Chondrocyte (in vitro differentiated cells): ENCODE data around the gene EXD1. TPM values are rescaled to one million over a fixed set of nuclear protein-coding genes. Genes with fewer than 3 reads are reported as not detected.

Experiments used
- DNase-seq: peaks from one replicate; pipeline ENCODE4 v3.0.0; 2021; ENCODE audit warnings: mixed read lengths, low spot score
- H3K27ac Mint-ChIP-seq: one replicate; pipeline ENCODE4 v1.8.0; 2021; ENCODE audit warnings: mild to moderate bottlenecking, moderate library complexity, mixed read lengths; ENCODE audit not compliant: unreplicated experiment
- H3K27me3 Mint-ChIP-seq: 2 replicates; pipeline ENCODE4 v1.8.0; 2021; ENCODE audit warnings: low read depth, mixed read lengths
- H3K36me3 Mint-ChIP-seq: 2 replicates; pipeline ENCODE4 v1.8.0; 2021; ENCODE audit warnings: low read depth, mixed read lengths
- H3K4me1 Mint-ChIP-seq: 2 replicates; pipeline ENCODE4 v1.8.0; 2021; ENCODE audit warnings: low read depth, mild to moderate bottlenecking, mixed read lengths
- H3K4me3 Mint-ChIP-seq: one replicate; pipeline ENCODE4 v1.8.0; 2021; ENCODE audit warnings: mild to moderate bottlenecking, moderate library complexity, mixed read lengths; ENCODE audit not compliant: unreplicated experiment
- H3K9me3 Mint-ChIP-seq: 2 replicates; pipeline ENCODE4 v1.8.0; 2021; ENCODE audit warnings: low read depth, mixed read lengths
- CTCF ChIP-seq: fragments of 200-600 bp; sonication (generic); IDR thresholded peaks from 2 replicates; pipeline ENCODE4 v1.5.0; 2021; ENCODE audit warnings: antibody characterized with exemption, mild to moderate bottlenecking, moderate library complexity
- total RNA-seq: library from RNA; stranded (reverse); gene quantifications from 3 replicates; pipeline ENCODE4 v1.2.1, GENCODE V29; 2021

EXD1 gene
- total RNA-seq, 1 donor from 2014 or later, result not detected

- Mint-ChIP-seq H3K9me3 (no peaks in the 10 kb centered on the region), H3K4me3 (no peak overlapping the region), H3K4me1 (peaks cover 23% of the 10 kb centered on the region), H3K36me3 (no peaks in the 10 kb centered on the region), H3K27me3 (no peaks in the 10 kb centered on the region), H3K27ac (no peak overlapping the region)
- no peak for TF ChIP-seq CTCF
- DNase-seq, result no peak
Observed at GRCh38 chr15:41161736-41162135, 68.8 kb downstream of the EXD1 start.

GRCh38 chr15:41161336-41161735 is 69.2 kb downstream of the EXD1 start:
- Mint-ChIP-seq H3K9me3 (no peaks in the 10 kb centered on the region), H3K36me3 (no peaks in the 10 kb centered on the region), H3K27me3 (no peaks in the 10 kb centered on the region), H3K4me1 (peaks cover 23% of the 10 kb centered on the region), H3K27ac (no peak overlapping the region), H3K4me3 (no peak overlapping the region)
- DNase-seq, result no peak
- no peak for TF ChIP-seq CTCF

GRCh38 chr15:41160639-41161315 is 69.8 kb downstream of the EXD1 start:
- H3K4me3 Mint-ChIP-seq, result no peak overlapping the region
- no peaks in the 10 kb centered on the region for H3K27me3 Mint-ChIP-seq
- H3K9me3 Mint-ChIP-seq, result no peaks in the 10 kb centered on the region
- no peak overlapping the region for H3K27ac Mint-ChIP-seq
- no peaks in the 10 kb centered on the region for H3K36me3 Mint-ChIP-seq
- DNase-seq, result no peak
- H3K4me1 Mint-ChIP-seq, result peaks cover 23% of the 10 kb centered on the region
- TF ChIP-seq CTCF, result no peak

GRCh38 chr15:41154412-41154811 is 76.1 kb downstream of the EXD1 start:
- no peaks in the 10 kb centered on the region for H3K27me3 Mint-ChIP-seq
- H3K27ac Mint-ChIP-seq, result no peak overlapping the region
- H3K4me3 Mint-ChIP-seq, result no peak overlapping the region
- DNase-seq, result no peak
- TF ChIP-seq CTCF, result no peak
- H3K36me3 Mint-ChIP-seq, result no peaks in the 10 kb centered on the region
- no peaks in the 10 kb centered on the region for H3K9me3 Mint-ChIP-seq
- H3K4me1 Mint-ChIP-seq, result peaks cover 6% of the 10 kb centered on the region

GRCh38 chr15:41153733-41154132 is 76.8 kb downstream of the EXD1 start:
- no peaks in the 10 kb centered on the region for H3K9me3 Mint-ChIP-seq
- DNase-seq, result no peak
- no peaks in the 10 kb centered on the region for H3K36me3 Mint-ChIP-seq
- no peak for TF ChIP-seq CTCF
- no peak overlapping the region for H3K27ac Mint-ChIP-seq
- H3K4me1 Mint-ChIP-seq, result peaks cover 6% of the 10 kb centered on the region
- no peaks in the 10 kb centered on the region for H3K27me3 Mint-ChIP-seq
- no peak overlapping the region for H3K4me3 Mint-ChIP-seq
